ENCODE data around the gene INPPL1. TPM values are rescaled to one million over a fixed set of nuclear protein-coding genes. Genes with fewer than 3 reads are reported as not detected.

The INPPL1 gene
- total and polyA plus RNA-seq, 4 donors: 66.3 to 199 (median 91.6) TPM

DNA sequence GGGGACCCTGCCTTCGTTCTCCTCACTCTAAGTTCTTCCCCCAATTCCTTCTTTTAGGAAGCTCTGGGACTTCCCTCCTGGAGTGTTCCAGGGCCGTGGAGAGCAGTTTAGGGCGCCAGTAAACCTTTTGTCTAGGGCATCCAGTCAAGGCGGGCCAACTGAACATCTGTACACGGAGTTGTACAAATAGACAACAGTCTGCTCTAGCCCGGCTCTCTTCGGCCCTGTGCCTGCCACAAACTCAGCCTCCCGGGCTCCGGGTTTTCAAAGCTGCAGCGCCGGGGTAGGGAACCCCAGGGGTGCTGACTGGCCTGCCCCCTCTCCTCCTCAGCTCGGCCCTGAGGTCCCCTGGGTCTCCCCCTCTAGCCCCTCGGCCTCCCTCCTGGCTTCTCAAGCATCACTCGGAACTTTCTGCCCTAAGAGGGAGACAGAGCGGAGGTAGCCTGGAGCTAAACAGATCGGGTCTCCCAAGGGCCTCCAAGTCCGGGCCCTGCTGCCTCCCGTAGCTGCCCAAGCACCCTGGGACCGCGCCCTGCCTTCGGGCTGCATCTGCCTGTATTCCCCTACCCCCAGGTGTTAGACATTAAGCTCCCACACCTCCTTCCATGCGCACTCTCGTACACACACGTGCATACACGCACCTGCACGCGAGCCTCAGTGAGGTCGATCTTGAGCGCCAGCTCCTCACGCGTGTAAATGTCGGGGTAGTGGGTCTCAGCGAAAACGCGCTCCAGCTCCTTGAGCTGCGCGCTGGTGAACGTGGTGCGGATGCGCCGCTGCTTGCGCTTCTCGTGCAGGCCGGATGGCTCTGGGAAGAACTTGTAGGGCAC lies 16.1 kb downstream of the INPPL1 start:
- peaks cover 0 to 51% (median 45%) of the 10 kb centered on the region in 3 donors for H3K27me3 ChIP-seq (ENCODE audit: control insufficient read depth in 3 of 3, insufficient read depth in 3 of 3, low read length in 2 of 3)
- peaks cover 0 to 29% (median 15%) of the 10 kb centered on the region in 5 donors for H3K4me1 ChIP-seq (ENCODE audit: control insufficient read depth in 5 of 5, insufficient read depth in 5 of 5, low read length in 5 of 5)
- ATAC-seq (ENCODE audit: insufficient read depth, low FRiP score): no peak
- peak; percentile 27 to 41 (median 39) for DNase-seq
- 5 to 13% methylated on average over 44 of the region's 44 CpGs for WGBS, 2 donors
- H3K36me3 ChIP-seq (ENCODE audit: control insufficient read depth in 4 of 4, insufficient read depth in 4 of 4, low read length in 4 of 4): peaks cover 0 to 24% (median 12%) of the 10 kb centered on the region in 4 donors
- H3K9me3 ChIP-seq (ENCODE audit: control insufficient read depth in 4 of 4, insufficient read depth in 3 of 4, low read length in 3 of 4): peaks cover 0 to 2% (median 0%) of the 10 kb centered on the region in 4 donors
- TF ChIP-seq, protein P1, sequence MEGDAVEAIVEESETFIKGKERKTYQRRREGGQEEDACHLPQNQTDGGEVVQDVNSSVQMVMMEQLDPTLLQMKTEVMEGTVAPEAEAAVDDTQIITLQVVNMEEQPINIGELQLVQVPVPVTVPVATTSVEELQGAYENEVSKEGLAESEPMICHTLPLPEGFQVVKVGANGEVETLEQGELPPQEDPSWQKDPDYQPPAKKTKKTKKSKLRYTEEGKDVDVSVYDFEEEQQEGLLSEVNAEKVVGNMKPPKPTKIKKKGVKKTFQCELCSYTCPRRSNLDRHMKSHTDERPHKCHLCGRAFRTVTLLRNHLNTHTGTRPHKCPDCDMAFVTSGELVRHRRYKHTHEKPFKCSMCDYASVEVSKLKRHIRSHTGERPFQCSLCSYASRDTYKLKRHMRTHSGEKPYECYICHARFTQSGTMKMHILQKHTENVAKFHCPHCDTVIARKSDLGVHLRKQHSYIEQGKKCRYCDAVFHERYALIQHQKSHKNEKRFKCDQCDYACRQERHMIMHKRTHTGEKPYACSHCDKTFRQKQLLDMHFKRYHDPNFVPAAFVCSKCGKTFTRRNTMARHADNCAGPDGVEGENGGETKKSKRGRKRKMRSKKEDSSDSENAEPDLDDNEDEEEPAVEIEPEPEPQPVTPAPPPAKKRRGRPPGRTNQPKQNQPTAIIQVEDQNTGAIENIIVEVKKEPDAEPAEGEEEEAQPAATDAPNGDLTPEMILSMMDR (IDR thresholded peaks at IDR 0.05; ENCODE audit: control extremely low read depth, extremely low read depth): no peak
- H3K9ac ChIP-seq (ENCODE audit: insufficient read depth in 1 of 2, low read length in 2 of 2): no peak overlapping the region
- no peak overlapping the region for H3K4me3 ChIP-seq
- no peak overlapping the region for H3K27ac ChIP-seq (ENCODE audit: low read depth in 1 of 2, low read length in 1 of 2)

- 15 to 22% methylated on average over 17 to 20 of the region's 20 CpGs for WGBS, 2 donors
- DNase-seq (no peak), ATAC-seq (ENCODE audit: insufficient read depth, low FRiP score) (no peak)
- Histone ChIP-seq H3K36me3 (ENCODE audit: control insufficient read depth in 4 of 4, insufficient read depth in 4 of 4, low read length in 4 of 4) (peaks cover 0 to 17% (median 10%) of the 10 kb centered on the region in 4 donors), H3K4me3 (no peak overlapping the region), H3K4me1 (ENCODE audit: control insufficient read depth in 5 of 5, insufficient read depth in 5 of 5, low read length in 5 of 5) (peaks cover 0 to 29% (median 15%) of the 10 kb centered on the region in 5 donors), H3K9me3 (ENCODE audit: control insufficient read depth in 4 of 4, insufficient read depth in 3 of 4, low read length in 3 of 4) (peaks cover 0 to 2% (median 0%) of the 10 kb centered on the region in 4 donors), H3K27ac (ENCODE audit: low read depth in 1 of 2, low read length in 1 of 2) (no peak overlapping the region), H3K27me3 (ENCODE audit: control insufficient read depth in 3 of 3, insufficient read depth in 3 of 3, low read length in 2 of 3) (peaks cover 0 to 58% (median 51%) of the 10 kb centered on the region in 3 donors), H3K9ac (ENCODE audit: insufficient read depth in 1 of 2, low read length in 2 of 2) (no peak overlapping the region)
- TF ChIP-seq, protein P1 (IDR thresholded peaks at IDR 0.05; ENCODE audit: control extremely low read depth, extremely low read depth): no peak
Measured at GRCh38 chr11:72241291-72241781, 16.8 kb downstream of the INPPL1 start.

GRCh38 chr11:72242141-72242540 lies 17.6 kb downstream of the INPPL1 start:
- 95 to 98% methylated on average over 2 of the region's 2 CpGs for WGBS, 2 donors
- Histone ChIP-seq H3K9me3 (ENCODE audit: control insufficient read depth in 4 of 4, insufficient read depth in 3 of 4, low read length in 3 of 4) (peaks cover 0 to 2% (median 0%) of the 10 kb centered on the region in 4 donors), H3K9ac (ENCODE audit: insufficient read depth in 1 of 2, low read length in 2 of 2) (no peak overlapping the region), H3K4me1 (ENCODE audit: control insufficient read depth in 5 of 5, insufficient read depth in 5 of 5, low read length in 5 of 5) (peaks cover 0 to 29% (median 15%) of the 10 kb centered on the region in 5 donors), H3K27ac (ENCODE audit: low read depth in 1 of 2, low read length in 1 of 2) (no peak overlapping the region), H3K27me3 (ENCODE audit: control insufficient read depth in 3 of 3, insufficient read depth in 3 of 3, low read length in 2 of 3) (peaks cover 0 to 65% (median 59%) of the 10 kb centered on the region in 3 donors), H3K4me3 (no peak overlapping the region), H3K36me3 (ENCODE audit: control insufficient read depth in 4 of 4, insufficient read depth in 4 of 4, low read length in 4 of 4) (peaks cover 0 to 11% (median 7%) of the 10 kb centered on the region in 4 donors)
- DNase-seq: no peak
- TF ChIP-seq, protein P1 (IDR thresholded peaks at IDR 0.05; ENCODE audit: control extremely low read depth, extremely low read depth): no peak
- ATAC-seq (ENCODE audit: insufficient read depth, low FRiP score): no peak

Measured in lung (tissue), 12 donors.